ENCODE measurements around the gene PLGRKT.
A peak's percentile ranks its signal among the peaks of the same experiment; 100 is the strongest.
"Not testable (repeated sequence)": the region's sequence is repeated elsewhere in the genome, so short reads cannot be mapped to it uniquely, and the experiment has no call there.

Gene PLGRKT, protein sequence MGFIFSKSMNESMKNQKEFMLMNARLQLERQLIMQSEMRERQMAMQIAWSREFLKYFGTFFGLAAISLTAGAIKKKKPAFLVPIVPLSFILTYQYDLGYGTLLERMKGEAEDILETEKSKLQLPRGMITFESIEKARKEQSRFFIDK

DNA sequence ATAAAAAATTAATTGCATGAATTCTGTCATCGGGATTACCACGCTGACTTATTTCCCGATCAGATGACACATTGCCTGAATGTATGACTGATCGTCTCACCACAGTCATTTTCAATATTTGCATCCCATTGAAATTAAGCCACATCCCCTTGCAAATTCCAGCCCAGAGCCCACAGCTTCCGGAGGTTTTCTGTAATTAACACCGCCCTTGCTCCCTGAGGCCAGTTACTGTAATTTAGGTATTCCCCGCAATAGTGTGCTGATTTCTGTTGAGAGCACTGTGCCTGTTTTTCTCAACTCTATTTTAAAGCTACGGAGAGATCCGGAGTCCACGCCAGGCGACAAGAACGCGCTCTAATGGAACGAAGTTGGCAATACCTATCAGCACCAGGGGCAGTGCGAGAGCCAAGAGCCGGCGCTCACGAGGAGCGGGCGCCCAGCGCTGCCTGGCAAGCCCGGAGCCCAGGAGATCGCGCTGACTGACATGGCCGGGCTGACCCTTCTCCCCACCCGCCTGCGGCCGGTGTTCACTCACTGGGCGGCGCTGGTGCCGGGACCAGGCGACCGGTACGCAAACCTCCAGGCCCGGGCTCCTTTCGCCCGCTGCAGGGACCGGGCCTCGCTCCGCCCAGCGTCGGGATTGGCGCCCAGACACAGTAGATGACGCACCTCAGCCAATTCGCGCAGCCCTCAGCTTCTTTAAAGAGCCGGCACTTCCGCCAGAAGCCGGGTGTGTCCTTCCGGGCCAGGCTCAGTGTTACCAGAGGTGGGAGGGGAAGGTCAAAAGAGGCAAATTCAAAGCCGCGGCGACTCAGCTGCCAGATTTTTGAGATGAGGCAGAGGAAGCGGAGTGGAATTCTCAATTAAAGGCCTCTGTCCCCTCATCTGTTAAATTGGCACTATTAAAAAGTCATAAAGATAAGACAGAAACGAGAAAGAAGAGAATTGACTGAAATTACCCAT is at the start of gene PLGRKT:
PLGRKT (minus strand) TSS at position 672 of the 963 bp plus-strand sequence. CDS start 5,948 bp downstream, outside the sequence.
- DNase-seq, result peak; percentile 49

DNA sequence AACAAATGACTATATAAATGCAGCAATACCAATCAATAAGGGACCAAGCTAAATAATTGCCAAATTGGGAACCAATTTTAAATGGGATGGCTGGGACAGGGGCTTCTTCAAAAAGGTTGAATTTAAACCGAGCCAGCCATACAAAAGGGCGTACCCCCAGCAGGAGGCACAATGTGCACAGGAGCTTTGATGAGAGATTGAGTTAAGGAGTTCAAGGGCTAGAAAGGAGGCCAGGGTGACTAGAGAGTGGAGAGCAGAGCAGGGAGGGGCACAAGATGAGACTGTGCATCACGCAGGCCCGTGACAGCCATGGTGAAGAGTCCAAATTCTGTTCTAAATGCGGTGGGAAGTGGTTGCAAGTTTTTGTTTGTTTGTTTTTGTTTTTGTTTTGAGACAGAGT is 49.3 kb upstream of the PLGRKT start:
- DNase-seq, result no peak

DNA sequence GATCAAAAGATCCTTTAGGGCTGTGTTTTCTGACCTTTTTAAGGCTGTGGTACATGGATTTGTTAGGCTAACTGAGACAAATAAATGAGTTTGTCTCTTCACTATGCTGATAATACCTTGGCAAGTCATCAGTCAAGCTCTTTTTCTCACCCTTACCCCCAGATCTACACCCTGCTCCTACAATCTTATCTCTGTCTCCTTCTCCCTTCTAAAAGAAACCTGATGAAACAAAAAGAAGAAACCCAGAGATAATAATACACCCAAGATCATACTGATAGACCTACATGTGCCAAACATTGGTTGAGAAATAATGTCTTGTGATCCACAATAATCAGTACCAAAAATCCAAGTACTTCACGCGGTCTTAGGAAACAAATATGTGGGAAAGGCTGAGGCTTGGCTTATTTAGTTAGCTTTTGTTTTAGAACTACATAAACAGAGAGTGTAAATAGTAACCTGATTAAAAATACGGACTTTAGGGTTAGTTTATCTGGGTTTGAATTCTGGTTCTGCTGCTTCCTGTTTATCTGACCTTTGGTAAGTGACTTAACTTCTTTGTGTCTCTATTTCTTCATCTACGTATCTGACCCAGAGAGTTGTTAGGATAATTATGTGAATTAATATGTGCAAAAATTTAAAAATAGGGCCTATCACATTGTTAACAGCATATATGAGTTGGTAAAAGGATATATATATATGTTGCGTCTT is 47.8 kb upstream of the PLGRKT start:
- no peak for DNase-seq

DNA sequence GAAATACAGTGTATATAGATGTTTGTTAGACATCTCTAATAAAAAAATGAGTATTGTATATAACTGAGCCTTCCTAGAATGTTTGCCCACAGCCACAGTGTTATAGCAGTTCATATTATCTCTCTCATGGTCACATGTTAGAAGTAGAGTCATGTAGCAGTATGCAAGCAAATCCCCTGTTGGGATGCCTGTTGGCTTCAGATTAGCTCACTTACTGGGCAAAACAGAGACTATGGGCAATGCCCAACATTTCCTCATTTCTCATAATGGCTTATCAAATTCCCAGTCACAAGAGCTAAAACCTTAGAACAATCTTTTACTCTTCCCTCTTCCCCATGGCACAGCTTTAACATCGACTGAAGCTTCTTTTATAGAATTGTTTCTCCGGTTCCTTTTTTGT is 45.6 kb upstream of the PLGRKT start:
- DNase-seq, result no peak

DNA sequence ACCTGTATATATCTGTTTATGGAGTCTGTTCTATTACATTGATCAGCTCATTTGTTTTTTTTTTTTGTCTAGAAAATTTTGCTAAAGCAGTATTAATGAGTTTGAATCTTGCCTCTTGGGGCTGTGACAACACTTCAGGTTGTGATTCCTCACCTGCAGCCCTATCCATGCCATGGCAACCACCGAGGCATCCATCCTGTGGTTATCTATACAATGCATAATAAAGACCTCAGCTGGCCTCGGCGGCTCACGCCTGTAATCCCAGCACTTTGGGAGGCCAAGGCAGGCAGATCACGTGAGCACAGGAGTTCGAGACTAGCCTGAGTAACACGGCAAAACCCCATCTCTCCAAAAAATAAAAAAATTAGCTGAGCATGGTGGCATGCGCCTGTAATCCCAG is 44.5 kb upstream of the PLGRKT start:
- DNase-seq, result no peak

DNA sequence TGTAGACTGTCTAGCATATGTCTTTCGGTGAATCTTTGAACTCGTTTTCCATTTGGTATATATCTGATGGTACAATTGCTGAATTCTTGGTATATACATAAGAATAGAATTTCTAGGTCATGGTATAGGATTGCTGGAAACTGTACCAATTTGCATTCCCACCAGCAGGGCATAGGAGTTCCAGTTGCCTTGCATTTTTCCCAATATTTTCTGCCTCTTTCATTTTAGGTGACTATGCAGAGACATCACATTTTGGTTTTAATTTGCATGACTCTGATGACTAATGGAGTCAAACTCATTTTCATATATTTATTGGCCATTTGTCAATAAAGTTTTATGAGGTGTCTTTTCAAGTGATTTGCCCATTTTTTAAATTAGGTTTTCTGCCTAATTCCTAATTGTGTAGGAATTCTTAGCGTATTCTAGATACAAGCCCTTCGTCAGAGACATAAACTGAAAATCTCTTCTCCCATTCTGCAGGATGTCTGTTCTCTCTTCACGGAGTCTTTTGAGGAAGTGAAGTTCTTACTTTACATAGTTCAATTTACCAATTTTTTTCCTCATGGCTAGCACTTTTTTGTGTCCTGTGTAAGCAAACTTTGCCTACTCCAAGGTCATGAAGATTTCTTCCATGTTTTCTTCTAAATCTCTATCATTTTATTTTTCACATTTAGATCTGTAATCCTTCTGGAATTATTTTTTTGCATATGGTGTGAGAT is 43.8 kb upstream of the PLGRKT start:
- DNase-seq, result no peak

DNA sequence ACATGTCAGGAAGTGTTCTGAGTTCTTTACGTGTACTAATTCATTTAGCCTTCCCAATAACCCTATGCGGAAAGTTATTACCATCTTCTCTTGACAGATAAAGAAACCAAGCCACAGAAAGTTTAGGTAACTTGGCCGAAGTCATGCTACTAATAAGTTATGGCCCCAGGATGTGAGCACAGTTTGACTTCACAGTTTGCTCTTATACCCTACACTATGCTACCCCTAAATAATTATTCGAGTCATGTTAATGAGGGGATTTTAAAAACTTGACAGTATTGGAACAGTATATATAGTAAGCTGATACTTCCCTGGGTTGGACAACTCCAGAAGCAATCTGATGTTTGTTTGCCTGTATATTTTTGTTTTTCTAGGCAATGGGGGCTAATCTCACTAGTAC is 43.2 kb upstream of the PLGRKT start:
- DNase-seq, result no peak

DNA sequence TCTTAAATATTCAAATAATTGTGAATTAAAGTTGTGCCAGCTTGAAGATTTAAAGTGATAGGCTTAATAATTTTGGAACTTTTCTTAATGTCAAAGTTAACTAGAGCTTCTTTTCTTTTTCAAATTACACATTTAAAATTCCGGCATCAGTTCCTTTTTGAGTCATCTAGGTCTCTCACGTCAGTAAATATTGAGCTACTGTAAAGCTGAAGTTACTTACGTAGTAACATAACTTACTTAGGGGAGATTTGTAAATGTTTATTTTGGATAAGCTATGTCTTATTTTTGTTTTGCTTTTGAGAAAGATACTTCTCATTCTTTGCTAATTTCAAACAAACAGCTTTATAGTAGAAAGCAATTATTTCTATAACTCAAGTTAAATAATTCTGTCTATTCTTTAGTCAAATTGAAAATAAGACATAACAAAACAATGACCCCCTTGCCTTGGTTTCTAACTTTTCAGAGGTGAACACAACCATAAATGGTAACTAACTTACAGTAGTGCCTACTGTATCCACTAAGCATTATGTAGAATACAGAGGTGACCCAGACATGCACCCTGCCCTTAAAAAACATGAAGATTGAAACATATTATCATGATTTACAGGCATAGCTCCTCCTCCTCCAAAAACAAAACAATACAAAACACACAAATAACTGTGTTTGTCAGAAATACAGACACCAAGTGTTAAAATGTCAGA is 42.4 kb upstream of the PLGRKT start:
- DNase-seq, result no peak

DNA sequence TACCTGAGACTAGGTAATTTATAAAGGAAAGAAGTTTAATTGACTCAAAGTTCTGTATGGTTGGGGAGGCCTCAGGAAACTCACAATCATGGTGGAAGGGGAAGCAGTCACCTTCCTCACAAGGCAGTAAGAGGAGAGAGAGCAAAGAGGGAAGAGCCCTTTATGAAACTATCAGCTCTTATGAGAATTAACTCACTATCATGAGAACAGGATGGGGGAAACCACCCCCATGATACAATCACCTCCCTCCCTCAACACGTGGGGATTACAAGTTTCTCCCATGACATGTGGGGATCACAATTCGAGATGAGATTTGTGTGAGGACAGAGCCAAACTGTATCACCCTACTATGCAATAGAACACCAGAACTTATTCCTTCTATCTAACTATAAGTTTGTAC is 40.5 kb upstream of the PLGRKT start:
- DNase-seq, result no peak

DNA sequence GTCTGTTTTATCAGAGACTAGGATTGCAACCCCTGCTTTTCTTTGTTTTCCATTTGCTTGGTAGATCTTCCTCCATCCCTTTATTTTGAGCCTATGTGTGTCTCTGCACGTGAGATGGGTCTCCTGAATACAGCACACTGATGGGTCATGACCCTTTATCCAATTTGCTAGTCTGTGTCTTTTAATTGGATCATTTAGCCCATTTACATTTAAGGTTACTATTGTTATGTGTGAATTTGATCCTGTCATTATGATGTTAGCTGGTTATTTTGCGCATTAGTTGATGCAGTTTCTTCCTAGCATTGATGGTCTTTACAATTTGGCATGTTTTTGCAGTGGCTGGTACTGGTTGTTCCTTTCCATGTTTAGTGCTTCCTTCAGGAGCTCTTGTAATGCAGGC is 37.9 kb upstream of the PLGRKT start:
- not testable (repeated sequence) for DNase-seq

DNA sequence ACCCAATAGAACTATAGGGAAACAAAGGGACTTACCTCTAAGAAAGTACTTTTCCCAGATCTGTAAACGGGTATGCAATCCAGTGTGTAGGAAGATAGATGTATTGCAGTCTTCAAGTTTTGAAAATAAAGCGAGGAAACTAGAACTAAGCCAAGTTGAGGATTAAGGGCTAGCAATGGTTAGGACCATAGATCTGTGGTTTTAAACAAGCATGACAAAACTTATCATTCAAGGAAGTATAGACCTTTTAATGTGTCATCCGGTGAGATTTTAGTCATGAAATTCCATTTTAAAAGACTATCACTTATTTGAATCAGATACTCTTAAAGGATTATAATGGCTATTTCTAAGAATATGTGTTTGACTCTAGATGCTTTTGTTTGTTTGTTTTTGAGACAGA is 33.1 kb upstream of the PLGRKT start:
- DNase-seq, result no peak

DNA sequence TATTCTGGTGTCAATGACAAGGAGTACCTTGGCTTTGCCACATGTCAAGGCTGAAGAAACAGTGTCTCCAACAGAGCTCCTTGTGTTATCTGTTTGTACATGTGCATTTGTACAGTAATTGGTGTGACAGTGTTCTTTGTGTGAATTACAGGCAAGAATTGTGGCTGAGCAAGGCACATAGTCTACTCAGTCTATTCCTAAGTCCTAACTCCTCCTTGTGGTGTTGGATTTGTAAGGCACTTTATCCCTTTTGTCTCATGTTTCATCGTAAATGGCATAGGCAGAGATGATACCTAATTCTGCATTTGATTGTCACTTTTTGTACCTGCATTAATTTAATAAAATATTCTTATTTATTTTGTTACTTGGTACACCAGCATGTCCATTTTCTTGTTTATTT is 32.4 kb upstream of the PLGRKT start:
- no peak for DNase-seq

DNA sequence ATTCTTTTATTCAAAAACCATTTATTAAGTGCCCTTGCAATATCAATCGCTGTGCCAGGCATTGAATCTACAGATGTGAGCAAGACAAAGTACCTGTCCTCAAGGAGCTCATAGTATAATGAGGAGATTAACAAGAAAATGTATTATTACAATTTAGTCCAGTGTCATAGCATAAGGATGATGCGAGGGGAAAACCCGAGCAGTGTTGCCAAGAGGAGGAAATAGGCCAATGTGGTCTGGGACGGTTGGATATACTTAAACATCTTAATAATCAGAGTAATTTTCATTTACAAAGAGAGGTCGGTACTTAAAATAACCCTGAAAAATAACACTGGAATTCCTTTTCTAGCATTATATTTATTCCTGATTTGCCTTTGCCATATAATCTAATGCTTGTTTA is 31.1 kb upstream of the PLGRKT start:
- no peak for DNase-seq

DNA sequence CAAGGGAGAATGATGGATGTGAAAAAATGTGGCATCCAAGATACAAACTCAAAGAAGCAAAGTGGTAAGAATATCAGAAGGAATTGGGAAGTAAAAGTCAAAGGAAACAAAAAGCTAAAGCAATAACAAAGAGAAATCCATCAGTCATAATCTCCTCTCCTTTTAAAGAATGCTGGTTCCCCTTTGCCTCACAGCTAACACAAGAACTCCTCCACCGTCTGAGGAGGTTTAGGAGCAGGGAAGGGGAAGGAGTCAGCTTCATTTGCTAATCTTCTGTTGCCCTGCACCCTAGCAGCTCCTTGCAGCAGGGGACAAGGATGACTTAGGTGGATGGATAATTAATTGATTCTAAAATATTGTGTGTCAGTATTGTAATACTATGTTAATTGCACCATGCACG is 29.0 kb upstream of the PLGRKT start:
- no peak for DNase-seq

DNA sequence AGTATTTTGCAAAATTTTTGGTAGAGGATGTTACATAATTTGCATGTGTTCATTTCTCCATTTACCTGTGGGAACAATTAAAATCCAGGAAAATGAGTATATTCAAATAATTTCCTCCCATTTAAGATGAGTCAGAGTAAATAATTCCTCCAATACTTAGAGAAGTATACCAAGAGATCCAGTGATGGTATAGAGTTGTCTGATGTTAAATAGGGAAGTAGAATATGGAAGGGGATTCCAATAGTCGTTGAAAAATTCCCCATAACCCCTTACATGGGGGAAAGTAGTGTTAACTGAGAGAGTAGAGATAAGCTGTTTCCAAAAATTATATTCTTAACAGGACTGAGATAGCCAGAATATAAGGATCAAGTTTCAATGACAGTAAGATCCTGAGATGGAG is 28.3 kb upstream of the PLGRKT start:
- DNase-seq, result no peak

DNA sequence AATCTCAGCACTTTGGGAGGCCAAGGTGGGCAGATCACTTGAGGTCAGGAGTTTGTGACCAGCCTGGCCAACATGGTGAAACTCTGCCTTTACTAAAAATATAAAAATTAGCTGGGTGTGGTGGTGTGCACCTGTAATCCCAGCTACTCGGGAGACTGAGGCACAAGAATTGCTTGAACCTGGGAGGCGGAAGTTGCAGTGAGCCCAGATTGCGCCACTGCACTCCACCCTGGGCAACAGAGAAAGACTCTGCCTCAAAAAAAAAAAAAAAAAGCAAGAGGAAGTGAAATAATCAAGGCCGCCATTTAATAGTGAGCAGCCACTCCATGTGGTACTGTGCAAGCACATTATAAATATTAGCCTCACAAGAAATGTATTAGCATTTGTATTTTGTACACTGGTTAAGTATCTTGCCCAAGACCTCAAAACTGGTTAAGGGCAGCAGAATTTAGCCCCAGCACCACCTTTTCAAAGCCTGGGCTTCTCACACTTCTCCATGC is 27.2 kb upstream of the PLGRKT start:
- not testable (repeated sequence) for DNase-seq

DNA sequence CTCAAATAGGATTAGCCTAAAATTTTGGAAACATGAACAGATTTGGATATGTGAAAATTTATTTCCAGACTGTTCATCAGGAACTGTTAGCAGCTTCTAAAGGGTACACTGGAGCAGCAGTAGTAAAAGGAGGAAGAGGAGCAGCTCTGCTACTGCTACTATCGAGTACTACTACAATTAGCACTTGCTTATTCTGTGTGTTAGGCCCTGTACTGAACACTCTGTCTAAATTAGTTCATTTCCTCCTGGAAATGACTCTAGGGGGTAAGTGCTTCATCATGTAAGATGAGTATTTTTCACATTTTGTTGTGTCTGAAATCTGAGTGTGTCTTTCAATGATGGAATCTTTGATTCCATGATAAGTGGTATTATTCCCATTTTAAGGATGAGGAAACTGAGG is 22.4 kb upstream of the PLGRKT start:
- no peak for DNase-seq

DNA sequence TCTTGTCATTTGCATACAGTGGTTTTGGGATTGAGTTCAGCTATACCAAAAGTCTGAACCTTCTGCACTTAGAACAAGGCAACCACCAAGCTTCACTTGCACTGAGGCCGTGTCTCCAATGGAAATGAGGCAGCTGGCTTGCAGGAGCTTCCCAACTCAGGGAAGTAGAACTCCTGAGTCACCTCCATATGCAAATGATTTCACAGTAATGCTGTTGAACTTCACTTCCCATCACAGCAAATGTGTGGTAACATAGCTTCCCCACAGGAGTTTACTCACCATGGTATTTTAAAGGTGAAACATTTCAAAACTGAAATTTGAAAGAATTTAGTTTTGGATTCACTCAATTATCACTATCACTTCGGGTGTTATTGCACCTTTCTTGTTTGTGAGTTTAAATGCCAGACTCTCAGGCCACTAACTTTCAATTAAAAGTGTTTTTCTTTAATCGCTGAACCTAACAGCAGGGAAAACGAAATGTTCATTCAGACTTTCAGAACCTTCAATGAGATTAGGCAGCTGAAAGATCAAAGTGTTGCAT is 21.6 kb upstream of the PLGRKT start:
- no peak for DNase-seq

DNA sequence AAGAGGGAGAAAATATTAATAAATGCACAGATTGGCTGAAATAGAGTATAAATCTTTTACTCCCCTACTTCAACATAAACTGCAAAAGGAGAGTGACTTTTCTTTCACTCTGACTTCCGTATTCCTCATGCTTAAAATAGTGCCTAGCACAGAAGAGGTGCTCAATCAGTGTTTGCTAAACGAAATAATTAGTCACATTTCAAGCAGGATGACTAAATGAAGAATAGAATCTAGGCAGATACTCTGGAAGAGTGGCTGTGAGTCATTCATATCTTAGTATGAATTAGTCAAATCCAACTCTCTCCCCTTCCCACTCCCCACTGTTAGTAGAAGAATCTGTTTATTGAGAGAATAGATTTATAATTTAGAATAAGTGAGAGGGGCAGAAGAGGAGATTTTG is 17.5 kb upstream of the PLGRKT start:
- DNase-seq, result no peak

DNA sequence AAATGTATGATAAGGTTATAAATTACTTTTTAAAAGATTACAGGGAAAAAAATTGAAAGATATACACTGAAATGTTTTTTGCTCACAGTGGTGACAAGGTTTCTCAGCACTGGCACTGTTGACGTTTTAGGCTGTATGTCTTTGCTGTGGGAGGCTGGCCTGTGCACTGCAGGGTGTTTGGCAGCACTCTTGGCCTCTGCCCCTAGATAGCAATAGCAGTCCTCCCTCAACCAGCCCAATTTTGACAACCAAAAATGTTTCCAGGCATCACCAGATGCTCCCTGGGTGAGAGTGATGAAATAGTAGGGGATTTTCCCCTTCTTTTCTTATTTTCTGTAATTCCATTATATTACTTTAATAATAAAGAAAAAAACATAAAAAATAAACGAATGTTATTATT is 15.9 kb upstream of the PLGRKT start:
- no peak for DNase-seq

DNA sequence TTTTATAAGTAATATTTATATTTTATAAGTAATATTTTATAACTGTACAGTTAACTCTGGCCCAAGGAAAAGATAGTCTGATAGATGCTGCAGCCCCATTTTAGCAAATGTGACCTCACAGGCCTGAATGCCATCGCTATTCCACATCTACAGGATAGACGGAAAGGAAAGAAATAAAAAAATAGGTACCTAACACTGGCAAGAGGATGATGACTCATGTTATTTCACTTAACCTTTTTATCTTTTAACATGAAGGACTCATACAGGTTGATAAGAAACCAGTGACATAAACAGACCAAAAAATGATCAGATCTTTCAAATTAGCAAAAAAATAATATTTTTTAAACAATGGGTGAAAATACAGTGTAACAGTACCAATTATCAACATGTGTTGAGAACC is 15.3 kb upstream of the PLGRKT start:
- DNase-seq, result no peak

DNA sequence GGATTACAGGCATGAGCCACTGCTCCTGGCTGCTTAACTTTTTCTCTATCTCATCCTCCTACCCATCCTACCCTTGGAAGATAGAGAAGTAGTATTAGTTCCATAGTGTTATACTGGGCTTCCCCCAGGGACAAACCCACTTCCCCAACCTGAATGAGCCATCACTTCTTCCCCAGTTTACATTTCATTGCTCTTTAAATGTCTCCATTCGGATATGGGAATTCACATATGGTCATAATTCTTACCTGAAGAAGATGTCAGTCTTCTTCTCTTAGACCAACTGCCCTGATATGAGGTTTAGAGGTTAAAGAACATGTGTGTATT is 14.5 kb upstream of the PLGRKT start:
- DNase-seq, result no peak

Measured in GOT3 (cell line).